Measurements from ENCODE around the gene PTPN13.

- TF ChIP-seq CTCF (IDR thresholded peaks at IDR 0.05) = no peak
- no peak for TF ChIP-seq POLR2A (IDR thresholded peaks at IDR 0.05)
Measured at GRCh38 chr4:86737244-86737643, 143.1 kb downstream of the PTPN13 start.

Data from breast epithelium (tissue), 3 donors.